Sciatic nerve (tissue), 2 donors: Measurements from ENCODE around the gene IGF2. TPM values are rescaled to one million over a fixed set of nuclear protein-coding genes. Genes with fewer than 3 reads are reported as not detected.
"Not testable (repeated sequence)": the region's sequence is repeated elsewhere in the genome, so short reads cannot be mapped to it uniquely, and the experiment has no call there.

Experiments
- ATAC-seq: fragments of 200-7000 bp; cut with Tn5 transposase; one replicate; pipeline ENCODE4 v1.9.1; 2020; ENCODE audit warnings: mild to moderate bottlenecking, moderate library complexity
- DNase-seq: peaks from one replicate; pipeline ENCODE4 v3.0.0-alpha.2; 2020; ENCODE audit warnings: low spot score
- intact Hi-C: fragments of 100-400 bp; cut with DNase I; formaldehyde crosslinking; loops from one replicate; pipeline ENCODE4 v1.14.2; 2022
- total RNA-seq: library from RNA; stranded (reverse); fragmentation: NEBNext Ultra II Directional; extraction: Animal tissue kit (Norgen Biotek cat#: 25700); gene quantifications from one replicate; pipeline ENCODE4 v1.2.1, GENCODE V29; 2021
- donor health status: DM: no; HTN: no; CAD: no.
- donor health status: DM: no; HTN: no; CAD: no.

IGF2 gene
- total RNA-seq, 1 donor from 2014 or later = 473 TPM

DNA sequence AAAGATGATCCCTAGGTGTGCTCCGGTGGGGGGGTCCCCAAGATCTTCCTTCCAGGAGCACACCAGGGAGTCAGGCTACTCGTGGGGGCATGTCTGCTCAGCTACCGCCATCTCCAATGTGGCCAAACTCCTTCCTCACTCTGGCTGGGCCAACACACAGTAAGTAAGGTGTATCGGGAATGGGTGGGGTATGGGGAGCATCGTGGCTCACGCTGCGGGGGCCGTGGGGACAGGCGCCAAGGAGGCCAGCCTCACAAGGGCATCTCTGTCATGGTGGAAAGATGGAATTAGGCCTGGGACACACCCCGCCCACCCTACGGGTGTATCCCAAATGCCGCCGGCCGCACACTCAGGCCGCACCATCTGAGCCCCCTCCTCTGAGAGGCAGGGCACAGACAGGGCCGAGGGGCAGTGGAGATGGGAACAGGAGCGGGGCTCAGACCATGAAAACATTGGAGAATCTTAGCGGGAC lies 8.3 kb downstream of the IGF2 start:
- intact Hi-C loops = no loop called here
- ATAC-seq = no peak

DNA sequence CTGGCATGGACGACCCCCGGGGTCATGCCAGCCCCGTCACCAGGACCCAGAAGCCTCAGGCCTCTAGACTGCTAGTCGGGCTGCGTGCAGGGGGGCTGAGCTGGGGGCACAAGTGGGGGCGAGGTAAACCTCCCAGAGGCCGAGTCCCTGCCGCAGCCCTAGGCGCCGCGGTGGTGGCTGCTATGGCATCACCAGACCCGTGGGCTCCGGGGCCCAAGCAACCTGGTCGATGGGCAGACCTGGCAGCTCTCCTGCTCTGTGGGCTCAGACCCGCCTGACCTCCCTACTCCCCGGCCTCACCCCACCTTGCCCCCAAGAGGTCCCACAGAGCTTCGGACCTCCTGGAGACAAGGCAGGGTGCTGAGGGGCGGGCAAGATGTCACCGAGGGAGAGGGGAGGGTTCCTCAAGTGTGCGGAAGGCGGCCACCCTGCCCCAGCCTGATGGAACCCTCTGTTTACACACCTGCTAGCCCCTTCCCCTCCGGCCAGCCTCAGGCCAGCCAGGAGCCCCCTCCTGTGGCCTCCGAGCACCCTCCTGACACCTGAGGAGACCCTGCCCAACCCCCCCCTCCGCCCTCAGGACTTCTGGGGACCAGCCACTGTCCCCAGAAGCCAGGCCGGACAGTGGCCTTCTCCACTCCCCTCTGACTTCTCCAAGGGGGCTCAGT lies 9.4 kb downstream of the IGF2 start:
- ATAC-seq (no peak), DNase-seq (no peak)
- intact Hi-C loops = no loop called here

More for the DNA sequence above, 8.3 kb downstream of the IGF2 start:
- no peak for DNase-seq

DNA sequence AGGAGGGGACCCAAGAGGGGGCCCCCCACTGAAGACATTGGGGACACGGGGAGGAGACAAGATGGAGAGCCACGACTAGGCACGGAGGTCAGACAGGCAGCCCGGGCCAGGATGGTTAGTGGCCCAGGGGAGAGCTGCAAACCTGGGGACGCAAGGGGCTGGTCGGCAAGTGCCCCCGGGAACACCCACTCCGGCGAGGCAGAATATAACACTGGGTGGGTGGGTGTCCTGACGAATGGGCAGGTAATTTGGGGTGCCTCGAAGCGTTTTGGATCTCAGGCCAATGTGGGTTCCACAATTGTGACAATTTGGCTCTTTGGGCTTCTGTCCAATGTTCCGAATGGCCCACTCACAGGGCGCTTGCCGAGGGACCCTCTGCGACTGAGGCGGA lies 9.9 kb downstream of the IGF2 start:
- DNase-seq (no peak), ATAC-seq (no peak)
- intact Hi-C loops = no loop called here

DNA sequence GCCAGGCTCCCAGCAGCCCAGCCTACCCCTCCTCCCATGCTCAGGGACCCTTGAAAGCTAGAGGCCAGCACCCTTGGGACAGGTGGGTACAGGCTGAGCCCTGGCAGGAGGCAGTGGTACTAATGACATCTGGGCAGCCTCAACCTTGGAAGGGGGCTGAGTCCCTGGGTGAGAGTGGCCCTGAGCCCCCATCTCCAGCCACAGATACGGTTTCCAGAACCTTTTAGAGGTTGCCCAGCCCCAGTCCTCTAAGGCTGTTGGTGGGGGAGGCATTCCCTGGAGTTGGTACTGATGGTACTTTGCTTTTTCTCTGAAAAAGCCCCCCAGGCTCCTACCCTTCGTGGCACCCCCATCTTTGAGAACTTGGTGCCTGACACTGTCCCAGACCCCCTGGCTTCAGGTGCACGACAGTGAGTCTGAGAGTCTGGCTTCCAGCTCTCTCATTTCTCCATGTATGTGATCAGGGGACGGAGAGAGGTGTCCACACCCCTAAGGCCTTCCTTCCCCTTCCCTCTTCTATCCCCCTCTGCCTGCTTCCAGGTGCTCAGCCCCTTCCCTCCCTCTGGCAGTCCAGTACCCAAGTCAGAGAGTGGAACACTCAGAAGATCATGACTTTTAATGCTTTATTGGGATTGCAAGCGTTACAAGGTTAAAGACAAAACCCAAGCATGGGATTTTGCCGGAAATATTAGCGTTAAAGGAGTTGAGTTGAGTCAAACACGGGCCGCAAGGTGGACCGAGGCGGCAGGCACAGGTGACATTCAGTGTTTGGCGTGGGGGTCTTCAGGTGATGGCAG lies 10.5 kb downstream of the IGF2 start:
- ATAC-seq (peak; percentile 17), DNase-seq (no peak)
- intact Hi-C loops = no loop called here

DNA sequence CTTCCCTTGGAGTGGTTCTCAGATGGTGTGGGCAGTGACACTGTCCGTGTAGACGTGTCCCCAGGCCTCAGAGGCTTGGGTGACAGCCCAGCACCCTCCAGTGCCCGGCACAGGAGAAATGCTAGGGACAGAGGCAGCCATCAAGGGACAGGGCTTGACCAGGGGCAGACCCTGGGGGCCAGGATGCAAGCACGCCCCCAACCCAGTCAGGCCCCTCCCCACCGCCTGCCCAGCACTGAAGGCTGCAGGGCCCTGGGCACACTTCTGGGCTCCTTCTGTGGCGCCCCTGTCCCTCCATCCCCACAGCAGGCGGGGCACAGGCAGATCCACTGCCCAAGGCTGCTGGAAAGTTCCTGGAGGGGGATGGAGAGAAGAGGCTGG lies 11.1 kb downstream of the IGF2 start:
- intact Hi-C loops = no loop called here
- DNase-seq (no peak), ATAC-seq (peak; percentile 9)

DNA sequence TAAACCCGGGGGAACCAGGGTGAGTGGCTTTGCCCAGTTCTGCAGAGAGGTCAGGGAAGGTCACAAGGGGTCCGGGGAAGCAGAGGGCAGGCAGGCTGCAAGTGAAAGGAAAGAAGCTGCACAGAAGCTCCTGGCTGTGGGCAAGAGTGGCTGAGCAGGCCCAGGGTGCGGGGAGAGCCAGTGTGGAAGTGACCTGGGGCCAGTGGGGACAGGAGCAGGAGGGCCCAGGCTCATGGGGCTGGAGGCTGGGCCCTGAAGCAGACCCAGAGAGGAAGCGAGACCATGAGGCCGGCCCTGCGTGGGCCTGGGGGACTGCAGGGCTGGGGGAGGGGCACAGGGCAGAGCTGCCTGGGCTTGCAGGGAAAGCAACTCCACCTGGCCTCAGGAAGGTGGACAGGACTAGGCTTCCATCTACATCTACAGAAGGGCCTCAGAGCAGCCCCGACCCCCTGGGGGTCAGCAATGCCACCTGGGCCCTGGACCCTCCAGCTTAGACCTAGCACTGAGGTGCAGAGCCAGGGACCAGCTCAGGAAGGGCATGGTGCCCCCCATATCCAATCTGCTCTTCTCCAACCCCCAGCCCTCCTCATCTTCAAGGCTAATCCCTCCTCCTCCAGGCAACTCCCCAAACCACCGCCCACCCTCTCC lies 11.6 kb downstream of the IGF2 start:
- intact Hi-C loops = no loop called here
- no peak for DNase-seq
- no peak for ATAC-seq

DNA sequence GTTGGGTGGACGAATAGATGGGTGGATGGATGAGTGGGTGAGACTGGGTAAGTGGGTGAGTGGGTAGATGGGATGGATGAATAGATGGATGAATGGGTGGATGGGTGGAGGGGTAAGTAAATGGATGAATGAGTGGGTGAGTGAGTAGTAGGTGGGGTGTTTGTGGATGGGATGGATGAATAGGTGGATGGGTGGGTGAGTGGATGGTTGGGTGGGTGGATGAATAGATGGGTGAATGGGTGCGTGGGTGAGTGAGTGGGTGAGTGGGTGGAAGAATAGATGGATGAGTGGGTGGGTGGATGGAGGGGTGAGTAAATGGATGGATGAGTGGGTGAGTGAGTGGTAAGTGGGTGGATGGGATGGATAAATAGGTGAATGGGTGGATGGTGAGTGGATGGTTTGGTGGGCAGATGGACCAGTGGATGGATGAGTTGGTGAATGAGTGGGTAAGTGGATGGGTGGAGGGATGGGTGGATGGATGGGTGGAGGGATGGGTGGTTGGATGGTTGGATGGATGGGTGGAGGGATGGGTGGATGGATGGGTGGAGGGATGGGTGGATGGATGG lies 12.6 kb downstream of the IGF2 start:
- ATAC-seq = no peak
- intact Hi-C loops = no loop called here
- no peak for DNase-seq

DNA sequence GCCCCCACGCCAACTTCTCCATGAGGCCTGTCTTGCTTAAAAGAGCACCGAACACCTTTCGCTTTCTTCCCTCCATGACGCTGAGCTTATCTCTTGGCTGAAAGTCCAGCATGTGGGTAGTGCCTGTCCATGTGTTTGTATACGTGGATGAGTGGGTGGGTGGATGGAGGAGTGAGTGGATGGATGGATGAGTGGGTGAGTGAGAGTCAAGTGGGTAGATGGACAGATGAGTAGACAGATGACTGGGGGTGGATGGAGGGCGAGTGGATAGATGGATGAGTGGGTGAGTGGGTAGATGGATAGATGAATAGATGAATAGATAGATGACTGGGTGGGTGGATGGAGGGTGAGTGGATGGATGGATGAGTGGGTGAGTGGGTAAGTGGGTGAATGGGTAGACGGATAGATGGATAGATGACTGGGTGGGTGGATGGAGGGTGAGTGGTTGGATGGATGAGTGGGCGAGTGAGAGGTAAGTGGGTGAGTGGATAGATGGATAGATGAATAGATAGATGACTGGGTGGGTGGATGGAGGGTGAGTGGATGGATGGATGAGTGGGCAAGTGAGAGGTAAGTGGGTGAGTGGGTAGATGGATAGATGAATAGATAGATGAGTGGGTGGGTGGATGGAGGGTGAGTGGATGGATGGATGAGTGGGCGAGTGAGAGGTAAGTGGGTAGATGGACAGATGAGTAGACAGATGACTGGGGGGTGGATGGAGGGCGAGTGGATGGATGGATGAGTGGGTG lies 14.3 kb downstream of the IGF2 start:
- ATAC-seq, intact Hi-C loops, DNase-seq: not testable (repeated sequence)

DNA sequence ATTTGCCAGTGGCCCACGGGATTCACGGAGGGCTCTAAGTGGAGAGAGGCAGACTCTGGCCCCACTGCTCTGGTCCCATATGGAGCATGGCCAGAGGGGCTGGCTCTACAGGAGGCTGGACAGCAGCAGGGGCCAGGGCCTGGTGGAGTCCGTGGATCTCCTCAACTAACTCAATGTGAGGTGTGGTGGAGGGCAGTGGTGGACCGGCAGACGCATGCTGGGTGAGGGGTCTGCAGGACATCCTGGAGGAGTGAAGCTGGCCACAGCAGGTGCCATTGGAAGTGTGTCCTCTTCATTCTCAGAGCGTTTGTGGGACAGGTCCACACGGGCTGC lies 15.6 kb downstream of the IGF2 start:
- intact Hi-C loops = no loop called here
- ATAC-seq (no peak), DNase-seq (no peak)

DNA sequence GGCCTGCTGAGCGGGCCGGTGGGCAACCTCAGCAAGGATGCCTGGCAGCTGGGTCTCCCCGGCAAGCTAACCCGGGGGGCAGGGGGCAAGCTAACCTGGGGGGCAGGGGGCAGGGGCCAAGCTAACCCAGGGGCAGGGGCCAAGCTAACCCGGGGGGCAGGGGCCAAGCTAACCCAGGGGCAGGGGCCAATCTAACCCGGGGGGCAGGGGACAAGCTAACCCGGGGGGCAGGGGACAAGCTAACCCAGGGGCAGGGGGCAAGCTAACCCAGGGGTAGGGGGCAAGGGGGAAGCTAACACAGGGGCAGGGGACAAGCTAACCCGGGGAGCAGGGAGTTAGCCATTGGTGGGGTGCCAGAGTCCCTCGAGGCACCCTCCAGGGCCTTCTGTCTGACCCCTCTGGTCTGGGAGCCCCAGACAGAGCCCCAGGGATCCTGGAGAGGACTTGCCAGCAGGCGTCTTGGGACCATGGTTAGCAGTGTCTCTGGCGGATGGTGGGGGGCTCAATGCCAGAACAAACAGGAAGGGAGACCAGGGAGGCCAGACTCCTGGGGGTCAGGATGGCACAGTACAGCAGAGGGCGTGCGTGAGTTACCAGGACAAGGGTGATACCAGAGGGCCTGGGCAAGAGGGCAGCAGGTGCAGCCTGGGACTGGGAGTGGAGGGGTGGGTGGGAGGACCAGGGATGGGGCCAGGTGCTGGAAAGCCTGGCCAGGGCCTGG lies 16.1 kb downstream of the IGF2 start:
- intact Hi-C loops = no loop called here
- ATAC-seq (peak; percentile 7), DNase-seq (no peak)

DNA sequence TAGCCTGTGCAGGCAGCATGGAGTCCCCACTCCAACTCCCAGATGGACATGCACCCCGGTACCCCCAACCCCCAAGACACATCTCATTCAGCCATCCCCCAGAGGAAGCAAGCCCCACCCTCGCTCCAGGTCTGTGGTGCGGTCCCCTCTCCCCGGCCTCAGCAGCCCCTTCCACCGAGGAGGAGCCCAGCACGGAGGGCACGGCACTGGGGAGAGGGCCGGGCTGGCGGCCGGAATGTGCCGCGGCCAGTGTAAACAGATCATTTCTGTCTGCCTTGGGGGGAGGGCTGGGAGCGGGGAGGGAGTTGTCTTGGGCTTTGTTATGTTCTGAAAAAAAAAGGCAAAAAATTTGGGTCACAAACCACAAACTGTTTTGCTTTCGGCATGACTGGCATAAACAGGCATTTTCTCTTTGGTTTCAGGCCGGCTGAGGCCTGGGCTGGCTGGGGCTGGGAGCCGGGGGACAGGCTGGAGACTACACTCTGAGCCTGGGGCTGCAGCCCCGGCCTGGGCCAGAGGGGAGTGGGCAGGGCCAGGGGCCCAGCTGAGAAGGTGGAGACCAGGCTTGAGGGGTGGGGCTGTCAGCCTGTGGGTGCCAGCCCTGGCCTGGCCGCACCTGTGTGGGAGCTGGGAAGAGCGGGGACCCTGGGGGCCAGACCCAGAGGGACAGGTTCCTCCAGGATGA lies 16.8 kb downstream of the IGF2 start:
- intact Hi-C loops = no loop called here
- ATAC-seq (peak; percentile 76), DNase-seq (no peak)

DNA sequence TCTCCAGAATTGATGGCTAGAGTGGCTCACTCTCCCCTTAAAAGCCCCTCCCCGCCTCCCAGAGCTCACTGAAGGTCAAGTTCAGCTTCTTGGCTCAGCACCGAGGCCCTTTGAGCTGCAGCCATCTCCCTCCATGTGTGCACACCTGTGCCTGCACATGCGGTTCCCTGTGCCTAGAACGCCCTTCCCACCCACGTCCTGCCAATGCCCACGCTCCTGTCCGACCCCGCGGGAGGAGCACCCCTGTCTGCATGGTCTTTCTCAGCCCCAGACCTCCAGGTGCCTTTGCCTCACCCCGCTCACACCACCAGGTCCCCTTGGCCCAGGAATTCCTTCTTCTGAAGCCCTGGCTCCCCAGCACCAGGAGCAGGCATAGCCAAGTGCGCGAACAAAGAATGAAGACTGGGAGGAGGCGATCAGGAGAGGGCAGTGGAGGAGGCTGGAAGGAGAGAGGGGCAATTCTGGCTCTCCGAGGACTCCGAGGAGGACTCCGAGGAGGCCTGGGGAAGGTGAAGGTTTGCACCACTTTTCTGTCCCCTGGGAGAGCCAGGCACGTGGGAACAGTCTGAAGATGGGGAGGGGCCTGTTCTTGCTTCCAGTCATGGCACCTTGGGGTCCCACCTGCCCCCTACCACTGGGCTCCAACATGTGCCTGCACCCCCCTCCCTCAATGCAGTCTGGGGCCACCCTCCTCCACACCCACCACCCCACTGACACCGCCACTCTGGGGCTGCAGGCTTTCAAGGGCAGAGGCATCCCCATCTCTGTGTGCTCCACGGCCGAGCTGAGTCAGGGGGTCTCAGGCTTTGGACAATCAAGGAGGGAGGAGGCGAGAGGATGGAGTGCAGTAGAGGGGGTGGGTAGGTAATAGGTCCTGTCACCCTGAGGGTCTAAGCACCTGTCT lies 17.7 kb downstream of the IGF2 start:
- ATAC-seq = peak; percentile 37

DNA sequence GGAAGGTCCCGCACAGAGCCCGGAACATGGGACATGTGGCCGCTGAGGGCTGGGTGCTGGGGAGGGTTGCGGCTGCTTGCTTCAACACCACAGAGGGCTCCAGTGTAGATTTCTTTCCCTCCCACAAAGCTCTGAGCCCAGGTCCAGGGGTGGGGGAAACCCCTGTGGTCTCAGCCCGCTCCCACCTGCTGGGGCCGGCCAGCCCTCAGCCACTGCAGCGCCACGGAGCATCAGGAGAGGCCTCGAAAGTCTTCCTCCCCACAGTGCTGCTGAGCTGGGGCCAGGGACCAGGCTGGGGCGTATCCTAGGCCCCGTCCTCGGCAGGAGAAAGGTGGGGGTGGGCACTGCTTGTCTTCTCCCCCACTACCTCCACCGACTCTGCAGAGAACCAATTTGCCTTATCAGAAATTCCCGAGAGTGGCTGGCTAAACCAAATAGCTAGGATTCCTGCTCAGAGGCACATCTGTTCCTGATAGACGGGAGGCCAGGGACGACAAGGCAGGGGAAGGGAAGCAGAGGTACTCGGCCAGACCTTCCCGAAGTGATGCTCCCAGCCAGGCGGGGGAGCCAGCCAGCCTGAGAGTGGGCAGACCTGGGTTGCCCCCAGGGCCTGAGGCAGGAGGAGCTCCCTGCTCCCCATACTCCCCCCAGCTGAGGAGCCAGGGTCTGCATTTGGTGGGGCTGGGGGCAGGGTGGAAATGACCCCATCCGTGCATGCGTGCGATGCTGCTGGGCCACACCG lies 18.7 kb downstream of the IGF2 start:
- ATAC-seq (no peak), DNase-seq (no peak)
- intact Hi-C loops = no loop called here

More for the DNA sequence above, 17.7 kb downstream of the IGF2 start:
- DNase-seq = no peak
- intact Hi-C loops = no loop called here

DNA sequence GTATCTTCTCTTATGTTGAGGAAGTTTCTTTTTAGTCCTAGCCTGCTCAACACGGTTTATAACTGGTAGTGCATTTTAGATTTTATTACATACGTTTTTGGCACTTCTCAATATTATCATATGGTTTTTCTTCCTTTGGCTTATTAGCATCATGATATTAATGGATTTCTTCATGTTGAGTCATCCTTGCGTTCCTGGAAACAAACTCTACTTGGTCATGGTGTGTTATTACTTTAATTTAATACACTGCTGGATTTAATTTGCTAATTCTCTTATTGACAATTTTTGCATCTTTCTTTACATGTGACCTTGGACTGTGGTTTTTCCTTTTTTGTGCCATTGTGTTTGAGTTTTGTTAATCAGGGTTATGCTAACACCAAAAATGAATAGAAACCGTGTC lies 20.5 kb downstream of the IGF2 start:
- ATAC-seq (no peak), DNase-seq (no peak)
- intact Hi-C loops = no loop called here

DNA sequence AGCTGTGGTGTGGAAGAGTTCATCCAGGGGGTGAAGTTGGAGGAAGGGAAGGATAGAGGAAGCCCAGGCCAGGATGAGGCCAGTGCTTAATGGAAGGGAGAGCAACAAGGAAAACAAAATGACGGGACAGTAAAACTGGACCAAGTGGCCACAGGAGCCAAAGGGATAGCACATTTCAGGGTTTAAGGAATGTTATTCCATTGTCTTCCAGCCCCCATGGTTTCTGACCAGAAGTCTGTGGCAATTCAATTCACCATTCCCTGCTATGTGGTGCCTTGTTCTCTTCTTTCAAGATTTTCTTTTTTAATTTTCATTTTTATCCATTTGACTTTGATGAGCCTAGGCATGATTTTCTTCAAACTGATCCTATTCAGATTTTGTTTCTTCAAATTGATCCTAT lies 22.5 kb downstream of the IGF2 start:
- ATAC-seq = no peak
- intact Hi-C loops = no loop called here
- no peak for DNase-seq

DNA sequence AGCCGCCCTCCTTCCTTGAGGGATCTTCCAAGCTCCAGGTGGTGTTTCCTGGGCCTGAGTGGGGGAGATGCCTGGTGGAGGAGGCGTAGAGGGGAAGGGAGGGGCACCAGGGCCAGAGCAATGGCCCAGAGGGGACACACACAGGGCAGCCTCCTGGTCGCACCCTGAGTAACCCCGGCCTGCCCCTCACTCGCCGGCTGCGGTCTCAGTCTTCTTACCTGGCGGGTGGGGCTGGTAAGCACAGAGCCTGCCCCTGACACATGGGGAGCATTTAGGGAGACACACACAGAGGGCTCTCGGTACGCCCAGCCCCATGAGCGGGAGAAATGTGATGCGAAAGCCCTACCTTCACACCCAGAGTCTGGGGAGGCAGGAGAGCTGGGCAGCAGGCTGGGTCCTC lies 23.9 kb downstream of the IGF2 start:
- intact Hi-C loops = no loop called here
- DNase-seq (no peak), ATAC-seq (no peak)
